ENCODE results near the gene LDHAL6A.

The LDHAL6A gene

GRCh38 chr11:18521122-18521521, 65.5 kb downstream of the LDHAL6A start:
- Mint-ChIP-seq H3K9me3 (no peaks in the 10 kb centered on the region), H3K27ac (no peak overlapping the region), H3K4me1 (peaks cover 53% of the 10 kb centered on the region), H3K27me3 (no peaks in the 10 kb centered on the region), H3K36me3 (peaks cover 12% of the 10 kb centered on the region), H3K4me3 (no peak overlapping the region)

GRCh38 chr11:18522388-18522787, 66.7 kb downstream of the LDHAL6A start:
- Mint-ChIP-seq H3K4me1 (peaks cover 53% of the 10 kb centered on the region), H3K9me3 (no peaks in the 10 kb centered on the region), H3K4me3 (no peak overlapping the region), H3K27me3 (no peaks in the 10 kb centered on the region), H3K27ac (no peak overlapping the region), H3K36me3 (peaks cover 12% of the 10 kb centered on the region)

- Mint-ChIP-seq H3K4me1 (peaks cover 58% of the 10 kb centered on the region), H3K4me3 (no peak overlapping the region), H3K27me3 (no peaks in the 10 kb centered on the region), H3K9me3 (no peaks in the 10 kb centered on the region), H3K36me3 (peaks cover 12% of the 10 kb centered on the region), H3K27ac (no peak overlapping the region)
These were observed 67.4 kb downstream of the LDHAL6A start for GRCh38 chr11:18523084-18523483.

- H3K36me3 Mint-ChIP-seq: peaks cover 12% of the 10 kb centered on the region
- no peaks in the 10 kb centered on the region for H3K9me3 Mint-ChIP-seq
- H3K4me3 Mint-ChIP-seq: peak overlapping the region; percentile 39
- H3K27ac Mint-ChIP-seq: no peak overlapping the region
- peaks cover 57% of the 10 kb centered on the region for H3K4me1 Mint-ChIP-seq
- no peaks in the 10 kb centered on the region for H3K27me3 Mint-ChIP-seq
These were observed 68.6 kb downstream of the LDHAL6A start for GRCh38 chr11:18524248-18524647.

GRCh38 chr11:18526130-18526520, 70.5 kb downstream of the LDHAL6A start:
- Mint-ChIP-seq H3K4me1 (peaks cover 54% of the 10 kb centered on the region), H3K27ac (peak overlapping the region; percentile 100), H3K36me3 (peaks cover 12% of the 10 kb centered on the region), H3K4me3 (peak overlapping the region; percentile 99), H3K27me3 (no peaks in the 10 kb centered on the region), H3K9me3 (no peaks in the 10 kb centered on the region)

- Mint-ChIP-seq H3K36me3 (peaks cover 12% of the 10 kb centered on the region), H3K27me3 (no peaks in the 10 kb centered on the region), H3K4me1 (peaks cover 53% of the 10 kb centered on the region), H3K27ac (peak within 1 kb of the TSS; percentile 100), H3K9me3 (no peaks in the 10 kb centered on the region), H3K4me3 (peak within 1 kb of the TSS; percentile 99)
These were observed 71.1 kb downstream of the LDHAL6A start, which contains the start of gene TSG101 for GRCh38 chr11:18526521-18527296. Gene TSG101, minus strand, starts transcription at chr11:18526942. Its CDS starts 126 bp downstream, at chr11:18526816.

GRCh38 chr11:18527512-18527911, 71.9 kb downstream of the LDHAL6A start:
- no peaks in the 10 kb centered on the region for H3K9me3 Mint-ChIP-seq
- peak overlapping the region; percentile 99 for H3K4me3 Mint-ChIP-seq
- peaks cover 45% of the 10 kb centered on the region for H3K4me1 Mint-ChIP-seq
- no peaks in the 10 kb centered on the region for H3K27me3 Mint-ChIP-seq
- peaks cover 5% of the 10 kb centered on the region for H3K36me3 Mint-ChIP-seq
- peak overlapping the region; percentile 100 for H3K27ac Mint-ChIP-seq

Data from activated naive CD4-positive, alpha-beta T cell treated with anti-CD3 and anti-CD28 coated beads, Interleukin-2, amount 50 U/mL, for 24 hours (primary cell).